Measurements from ENCODE around the gene TRANK1. TPM values are rescaled to one million over a fixed set of nuclear protein-coding genes. Genes with fewer than 3 reads are reported as not detected.
"Not testable (repeated sequence)": the region's sequence is repeated elsewhere in the genome, so short reads cannot be mapped to it uniquely, and the experiment has no call there.

The TRANK1 gene
- total RNA-seq, 1 donor from 2014 or later = 5.9 TPM

- DNase-seq (ENCODE audit: low read depth in 2 of 2) = no peak
Observed at GRCh38 chr3:36920884-36921567, 23.8 kb downstream of the TRANK1 start.

GRCh38 chr3:36919439-36920160, 25.3 kb downstream of the TRANK1 start:
- no peak for DNase-seq (ENCODE audit: low read depth in 2 of 2)

GRCh38 chr3:36918050-36918449, 26.8 kb downstream of the TRANK1 start:
- no peak for DNase-seq (ENCODE audit: low read depth in 2 of 2)

- DNase-seq (ENCODE audit: low read depth in 2 of 2) = peak; percentile 15 to 23
Observed at GRCh38 chr3:36911990-36912804, 32.7 kb downstream of the TRANK1 start.

- no peak for DNase-seq (ENCODE audit: low read depth in 2 of 2)
Observed at GRCh38 chr3:36909666-36910065, 35.2 kb downstream of the TRANK1 start.

GRCh38 chr3:36909181-36909580, 35.7 kb downstream of the TRANK1 start:
- no peak for DNase-seq (ENCODE audit: low read depth in 2 of 2)

GRCh38 chr3:36908647-36909180, 36.1 kb downstream of the TRANK1 start:
- DNase-seq (ENCODE audit: low read depth in 2 of 2) = no peak

- DNase-seq (ENCODE audit: low read depth in 2 of 2) = peak; percentile 69 to 79
Observed at GRCh38 chr3:36907911-36908646, 36.8 kb downstream of the TRANK1 start.

- peak in 1 of 2 donors; percentile 69 for DNase-seq (ENCODE audit: low read depth in 2 of 2)
Observed at GRCh38 chr3:36906504-36907149, 38.2 kb downstream of the TRANK1 start.

GRCh38 chr3:36905545-36905944, 39.3 kb downstream of the TRANK1 start:
- no peak for DNase-seq (ENCODE audit: low read depth in 2 of 2)

- peak in 1 of 2 donors; percentile 10 for DNase-seq (ENCODE audit: low read depth in 2 of 2)
Observed at GRCh38 chr3:36904641-36905040, 40.2 kb downstream of the TRANK1 start.

GRCh38 chr3:36904065-36904464, 40.8 kb downstream of the TRANK1 start:
- DNase-seq (ENCODE audit: low read depth in 2 of 2) = not testable (repeated sequence)

GRCh38 chr3:36903119-36903882, 41.6 kb downstream of the TRANK1 start:
- DNase-seq (ENCODE audit: low read depth in 2 of 2) = peak in 1 of 2 donors; percentile 29

GRCh38 chr3:36901588-36901987, 43.3 kb downstream of the TRANK1 start:
- no peak for DNase-seq (ENCODE audit: low read depth in 2 of 2)

GRCh38 chr3:36900474-36901443, 44.1 kb downstream of the TRANK1 start:
- DNase-seq (ENCODE audit: low read depth in 2 of 2) = no peak

- DNase-seq (ENCODE audit: low read depth in 2 of 2) = no peak
Observed at GRCh38 chr3:36895496-36896409, 49.1 kb downstream of the TRANK1 start.

GRCh38 chr3:36894914-36895313, 49.9 kb downstream of the TRANK1 start:
- DNase-seq (ENCODE audit: low read depth in 2 of 2) = no peak

- DNase-seq (ENCODE audit: low read depth in 2 of 2) = no peak
Observed at GRCh38 chr3:36893826-36894225, 51.0 kb downstream of the TRANK1 start.
